ENCODE data around the gene NFATC1.

NFATC1 gene

GRCh38 chr18:79423211-79424007 lies 27.7 kb downstream of the NFATC1 start:
- DNase-seq (ENCODE audit: low read depth), result no peak

- DNase-seq (ENCODE audit: low read depth), result no peak
These were observed 28.4 kb downstream of the NFATC1 start for GRCh38 chr18:79424008-79424565.

- no peak for DNase-seq (ENCODE audit: low read depth)
These were observed 29.3 kb downstream of the NFATC1 start for GRCh38 chr18:79424880-79425568.

- DNase-seq (ENCODE audit: low read depth), result no peak
These were observed 29.8 kb downstream of the NFATC1 start for GRCh38 chr18:79425569-79425886.

DNA sequence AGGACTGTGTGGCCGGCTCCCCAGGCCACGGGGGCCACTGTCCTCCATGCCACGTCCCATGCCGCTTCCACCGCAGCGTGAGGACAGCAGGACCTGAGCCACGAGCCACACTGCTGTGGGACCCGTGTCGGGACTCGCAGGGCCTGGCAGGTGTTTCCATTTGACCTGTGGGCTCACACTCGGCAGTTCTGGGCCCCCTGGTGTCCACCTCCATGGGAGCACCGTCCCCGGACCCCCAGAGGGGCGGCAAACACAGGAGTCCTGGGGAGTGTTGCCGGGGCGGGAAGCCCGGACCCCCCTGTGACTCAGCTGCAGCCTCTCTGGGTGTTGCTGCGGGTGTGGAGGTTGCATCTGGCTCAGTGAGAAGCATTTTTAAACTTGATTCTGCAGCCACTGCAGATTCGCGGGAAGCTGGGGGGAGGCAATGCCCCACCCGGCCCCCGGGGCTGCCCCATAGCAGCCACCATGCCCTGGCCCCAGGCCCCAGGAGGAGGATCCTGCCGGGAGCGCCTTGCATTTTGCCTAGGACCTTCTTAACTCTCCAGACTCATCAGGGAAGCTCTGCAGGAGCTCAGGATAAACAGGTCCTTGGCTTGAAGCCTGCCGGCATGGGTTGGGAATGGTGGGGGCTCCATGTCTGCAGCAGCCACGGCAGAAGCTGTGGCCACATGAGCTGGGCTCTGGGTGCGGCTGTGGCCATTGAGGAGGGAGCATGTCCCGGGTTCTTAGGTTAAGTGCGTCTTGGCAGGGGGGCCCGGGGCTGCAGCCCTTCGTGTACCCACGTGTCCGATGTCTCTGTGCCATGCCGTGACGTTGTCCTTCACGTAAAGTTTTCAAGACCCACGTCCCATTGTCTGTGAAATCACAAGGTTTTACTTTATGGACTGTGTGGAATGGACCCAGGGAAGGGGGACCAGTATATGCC lies 30.9 kb downstream of the NFATC1 start:
- DNase-seq (ENCODE audit: low read depth), result no peak

- DNase-seq (ENCODE audit: low read depth), result no peak
These were observed 31.9 kb downstream of the NFATC1 start for GRCh38 chr18:79427368-79428225.

DNA sequence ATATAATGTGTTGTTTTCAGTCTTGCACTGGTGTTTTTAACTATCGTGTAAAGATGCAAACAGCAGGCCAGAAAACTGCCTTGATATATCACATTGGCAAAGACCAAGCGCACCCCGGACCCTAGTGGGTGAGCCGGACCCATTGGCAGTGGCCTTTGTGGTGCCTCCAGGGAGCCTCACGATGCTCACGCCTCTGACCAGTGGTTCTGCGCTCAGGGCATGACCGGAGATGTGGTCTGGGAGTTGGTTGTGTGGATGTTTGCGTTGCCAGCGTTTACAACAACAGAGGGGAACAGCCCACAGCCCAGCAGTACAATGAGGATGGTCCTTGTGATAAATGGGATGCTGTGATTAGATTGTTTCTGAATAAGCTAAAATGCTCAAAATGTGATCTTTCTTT lies 32.6 kb downstream of the NFATC1 start:
- no peak for DNase-seq (ENCODE audit: low read depth)

- no peak for DNase-seq (ENCODE audit: low read depth)
These were observed 33.7 kb downstream of the NFATC1 start for GRCh38 chr18:79429381-79429780.

DNA sequence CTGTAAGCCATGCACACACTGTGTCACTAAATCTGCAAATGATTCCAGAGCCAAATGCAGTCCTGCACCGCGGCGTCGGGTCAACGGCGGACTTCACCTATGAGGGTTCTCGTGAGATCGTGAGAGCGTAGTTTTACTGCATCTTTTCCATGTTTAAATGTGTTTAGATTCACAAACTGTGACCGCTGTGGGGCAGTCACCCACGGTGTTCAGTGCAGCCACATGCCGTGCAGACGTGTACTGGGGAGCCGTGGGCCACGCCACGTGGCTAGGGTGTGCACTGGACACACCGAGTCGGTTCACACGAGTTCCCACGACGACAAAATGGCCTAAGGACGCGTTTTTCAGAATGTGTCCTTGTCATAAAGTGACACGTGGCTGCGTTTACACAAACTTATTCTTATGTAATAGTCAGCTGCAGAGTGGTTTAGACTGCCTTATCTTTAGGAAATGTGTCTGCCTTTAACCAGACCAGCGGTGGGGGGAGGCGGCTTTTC lies 34.1 kb downstream of the NFATC1 start:
- no peak for DNase-seq (ENCODE audit: low read depth)

- no peak for DNase-seq (ENCODE audit: low read depth)
These were observed 36.8 kb downstream of the NFATC1 start for GRCh38 chr18:79432376-79433120.

- DNase-seq (ENCODE audit: low read depth), result no peak
These were observed 37.7 kb downstream of the NFATC1 start for GRCh38 chr18:79433431-79433830.

DNA sequence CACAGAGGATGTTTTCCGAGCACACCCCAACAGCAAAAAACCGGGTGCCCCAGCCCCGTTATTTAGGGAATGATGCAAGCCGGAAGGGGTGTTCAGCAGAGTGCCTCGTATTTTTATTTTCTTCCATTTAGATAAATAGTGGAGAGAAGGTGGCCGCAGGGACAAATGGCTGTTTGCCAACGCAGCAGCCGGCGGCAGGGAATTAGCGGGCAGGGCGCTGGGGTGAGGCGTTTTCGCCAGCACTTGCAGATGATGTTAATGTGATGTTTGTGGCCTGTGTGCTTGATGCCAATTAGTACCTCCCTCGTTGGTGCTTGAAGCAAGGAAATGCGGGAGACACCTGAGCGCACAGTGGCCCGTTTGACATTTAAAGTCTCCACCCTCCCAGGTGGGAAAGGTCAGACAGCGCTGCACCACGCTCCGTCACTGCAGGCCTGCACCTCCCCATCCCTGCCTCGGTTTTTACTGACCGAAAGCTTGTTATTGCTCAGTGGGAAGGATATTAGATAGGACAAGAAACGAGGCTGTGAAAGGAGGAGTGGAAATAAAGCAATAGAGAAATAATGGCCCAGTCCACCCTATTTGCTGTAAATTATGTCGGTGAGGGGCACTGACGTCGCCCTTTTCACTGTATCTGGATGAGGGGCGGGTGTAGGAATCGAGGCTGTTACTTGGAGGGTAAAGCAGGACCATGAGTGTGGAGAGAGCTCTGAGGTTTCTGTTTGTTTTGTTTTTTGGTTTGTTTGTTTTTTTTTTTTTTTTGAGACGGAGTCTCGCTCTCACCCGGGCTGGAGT lies 39.1 kb downstream of the NFATC1 start:
- DNase-seq (ENCODE audit: low read depth), result no peak

DNA sequence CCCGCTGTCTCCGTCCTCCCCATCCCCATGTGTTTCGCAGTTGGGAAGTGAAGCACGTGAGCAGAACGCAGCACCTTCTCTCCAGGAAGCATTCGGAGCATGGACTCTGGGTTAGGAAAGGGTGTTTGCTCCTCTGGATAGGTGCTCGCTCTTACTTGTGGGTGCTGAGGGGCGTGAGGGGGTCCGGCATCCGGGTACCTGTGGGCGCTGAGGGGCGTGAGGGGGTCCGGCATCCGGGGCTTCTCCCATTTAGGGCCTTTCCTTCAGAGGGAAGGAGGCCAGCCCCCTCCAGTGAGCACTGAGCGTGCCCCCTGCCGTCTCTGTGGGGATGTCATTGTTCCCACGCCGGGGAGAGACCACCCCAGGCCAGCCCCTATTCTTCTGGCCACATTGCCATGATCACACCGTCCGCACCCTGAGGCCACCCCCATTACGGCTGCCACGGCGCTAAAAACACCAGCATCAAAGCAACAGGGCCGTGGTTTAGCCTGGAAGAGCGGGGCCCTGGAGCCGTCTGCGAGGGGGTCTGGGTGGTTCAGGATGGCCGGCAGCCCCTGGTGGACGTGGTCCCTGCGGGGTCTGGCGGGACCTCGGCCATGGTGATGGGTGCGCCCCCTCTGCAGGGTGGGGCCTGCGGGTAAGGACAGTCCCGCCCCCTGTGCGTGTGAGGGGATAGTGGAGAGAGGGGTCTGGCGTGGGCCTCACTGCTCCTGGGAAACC lies 41.0 kb downstream of the NFATC1 start:
- no peak for DNase-seq (ENCODE audit: low read depth)

- no peak for DNase-seq (ENCODE audit: low read depth)
These were observed 42.6 kb downstream of the NFATC1 start for GRCh38 chr18:79438089-79438897.

DNA sequence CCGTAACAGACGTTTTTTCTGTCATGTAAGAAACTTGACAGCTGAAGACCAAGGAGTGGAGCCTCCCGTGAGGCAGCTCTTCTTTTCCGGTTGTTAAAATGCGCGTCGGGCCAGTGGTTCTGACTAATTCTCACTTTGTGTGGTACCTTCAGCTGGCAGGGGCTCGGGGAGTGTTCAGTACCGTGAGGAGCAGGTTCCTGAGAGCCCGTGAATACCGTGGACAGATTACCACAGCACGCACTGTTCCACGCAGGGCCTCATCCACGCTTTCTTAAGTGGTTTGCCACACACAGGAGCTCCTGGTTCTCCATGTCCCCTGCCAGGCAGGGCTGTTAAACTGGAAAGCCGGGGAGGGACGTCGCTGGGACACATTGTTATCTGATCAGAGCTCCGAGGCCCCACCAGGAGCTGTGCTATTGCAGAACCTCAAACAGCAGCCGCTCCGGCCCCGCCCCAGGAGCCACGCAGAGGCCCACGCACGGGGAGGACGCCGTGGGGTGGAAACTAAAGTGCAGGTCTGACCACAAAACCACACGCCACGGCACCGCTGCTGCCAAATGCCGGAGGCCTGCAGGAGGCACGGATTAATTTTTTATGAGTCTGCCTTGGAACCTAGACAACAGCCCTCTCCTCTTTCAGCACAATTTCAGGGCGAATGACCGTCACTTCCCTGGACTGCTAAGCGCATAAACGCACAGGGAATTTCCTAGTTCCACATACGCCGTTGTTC lies 43.3 kb downstream of the NFATC1 start:
- DNase-seq (ENCODE audit: low read depth), result no peak

DNA sequence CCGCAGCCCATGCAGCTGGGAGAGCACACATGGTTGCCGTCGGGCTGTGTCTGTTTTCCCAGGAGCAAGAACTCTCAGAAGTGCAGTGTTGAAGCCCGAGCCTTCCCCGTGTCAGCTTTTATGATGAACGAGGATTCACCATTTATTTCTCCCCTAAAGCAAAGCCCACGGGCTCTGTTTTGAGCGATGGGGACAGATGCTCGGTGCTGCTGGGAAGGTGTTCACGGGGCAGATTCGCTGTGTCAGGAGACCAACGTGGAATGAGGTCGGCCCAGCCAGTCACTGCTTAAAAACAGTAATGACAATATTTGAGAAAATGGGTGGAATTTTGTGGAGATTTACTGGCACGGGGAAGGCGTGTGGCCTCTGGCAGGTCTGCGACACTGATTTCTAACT lies 43.9 kb downstream of the NFATC1 start:
- DNase-seq (ENCODE audit: low read depth), result no peak

DNA sequence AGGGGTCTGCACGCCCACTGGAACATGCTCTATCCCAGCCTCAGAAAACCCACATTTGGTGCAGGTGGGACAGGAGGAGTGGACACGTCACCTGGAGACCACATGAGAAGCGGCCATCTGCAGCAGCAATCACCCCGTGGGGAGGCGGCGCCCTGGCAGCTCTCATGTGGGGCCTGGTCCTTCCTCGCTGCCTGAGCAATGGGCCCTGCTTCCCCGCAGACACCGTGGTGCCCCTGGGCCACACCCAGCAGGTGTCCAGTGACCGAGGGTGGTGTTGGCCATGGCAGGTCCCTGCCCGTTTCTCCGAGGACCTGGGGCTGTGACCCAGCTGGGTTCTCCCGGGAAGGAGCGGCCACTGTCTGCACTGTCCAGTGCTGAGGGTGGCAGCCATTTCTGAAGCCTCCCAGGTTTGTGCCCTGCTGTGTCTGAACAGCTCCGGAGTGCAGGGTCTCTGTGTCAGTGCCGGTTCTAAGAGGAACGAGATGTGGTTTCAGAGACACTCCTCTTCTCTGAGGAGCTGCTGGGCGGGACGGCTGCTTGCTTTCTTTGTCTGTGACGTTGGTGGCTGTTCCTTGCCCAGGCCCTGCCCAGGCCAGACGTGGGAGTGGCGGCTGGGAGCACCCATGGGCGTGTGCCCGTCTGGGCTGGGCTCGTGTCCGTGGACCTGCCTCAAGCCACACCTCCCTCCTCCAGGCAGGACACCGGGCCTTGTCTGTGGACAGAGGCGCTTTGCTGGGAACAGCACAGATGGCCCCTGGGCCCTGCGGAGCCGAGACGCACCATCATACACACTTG lies 44.8 kb downstream of the NFATC1 start:
- no peak for DNase-seq (ENCODE audit: low read depth)
